ENCODE data around the gene CD37.
A peak's percentile ranks its signal among the peaks of the same experiment; 100 is the strongest.
"Not testable (repeated sequence)": the region's sequence is repeated elsewhere in the genome, so short reads cannot be mapped to it uniquely, and the experiment has no call there.

The CD37 gene

DNA sequence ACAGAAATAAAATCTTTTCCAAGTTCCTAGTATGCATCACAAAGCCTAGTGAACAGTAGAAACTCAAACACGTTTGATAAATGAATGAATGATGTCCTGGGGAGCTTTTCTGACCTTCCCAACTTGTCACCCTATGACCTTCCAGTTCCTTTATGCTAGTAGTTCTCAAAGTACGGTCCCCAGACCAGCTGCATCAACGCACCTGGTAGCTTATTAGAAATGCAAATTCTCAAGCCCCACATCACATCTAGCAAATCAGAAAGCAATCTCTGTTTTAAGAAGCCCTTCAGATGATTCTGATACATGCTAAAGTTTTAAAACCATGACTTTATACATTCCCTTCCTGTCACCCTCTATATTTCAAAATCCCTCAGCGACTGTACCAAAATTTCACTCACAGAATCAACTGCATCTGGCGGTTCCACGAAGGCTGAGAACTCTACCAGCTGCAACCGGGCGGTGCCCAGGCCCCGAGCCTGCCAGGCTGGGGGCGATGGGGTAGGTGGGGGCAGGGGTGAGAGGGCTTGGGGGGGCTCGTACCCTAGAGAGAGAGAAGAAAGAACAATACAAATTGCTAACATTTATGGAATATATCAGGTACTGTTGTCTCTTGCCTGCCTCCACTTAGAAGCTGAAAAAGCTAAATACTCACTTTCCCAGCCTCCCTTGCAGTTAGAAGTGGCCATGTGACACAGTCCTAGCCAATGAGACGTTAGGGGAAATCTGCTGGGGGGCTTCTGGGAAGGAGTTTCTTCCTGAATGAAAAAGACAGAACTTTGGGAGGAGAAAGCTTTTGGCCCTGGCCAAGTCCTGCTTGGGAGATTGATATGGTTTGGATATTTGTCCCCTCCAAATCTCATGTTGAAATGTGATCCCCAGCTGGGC, 13.3 kb downstream of the CD37 start:
- no peak for DNase-seq

DNA sequence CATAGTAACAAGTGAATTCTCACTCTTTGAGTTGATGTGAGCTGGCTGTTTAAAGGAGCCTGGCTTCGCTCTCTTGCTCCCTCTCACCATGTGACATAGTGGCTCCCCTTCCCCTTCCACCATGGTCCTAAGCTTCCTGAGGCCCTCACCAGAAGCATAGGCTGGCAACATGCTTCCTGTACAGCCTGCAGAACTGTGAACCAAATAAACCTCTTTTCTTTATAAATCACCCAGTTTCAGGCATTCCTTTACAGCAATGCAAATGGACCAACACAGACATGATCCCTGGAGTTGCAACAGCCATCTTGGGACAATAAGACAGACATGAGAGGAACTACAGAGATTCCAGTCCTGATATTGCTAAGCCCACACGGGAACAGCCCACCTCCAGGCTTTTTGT, 14.4 kb downstream of the CD37 start:
- no peak for DNase-seq

DNA sequence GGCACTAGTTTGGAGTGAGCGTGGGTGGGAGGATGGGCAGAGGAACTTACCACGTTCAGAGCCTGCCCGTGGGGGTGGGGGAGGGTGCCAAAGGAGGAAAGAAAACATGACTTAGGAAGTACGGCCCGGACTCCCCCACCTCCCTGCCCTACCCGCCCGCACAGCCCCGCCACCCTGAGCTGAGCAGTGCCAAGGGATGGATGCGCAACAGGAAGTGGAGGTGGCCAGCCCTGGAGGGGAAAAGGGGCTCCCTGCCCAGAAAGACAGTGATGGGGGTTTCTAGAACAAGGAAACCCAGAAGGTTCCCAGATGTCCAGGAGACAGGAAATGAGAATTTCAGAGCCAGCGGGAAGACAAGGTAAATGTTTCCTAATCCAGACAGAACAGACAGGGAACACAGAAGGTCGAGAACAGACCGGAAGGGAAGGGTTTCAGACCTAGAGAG, 20.7 kb downstream of the CD37 start:
- no peak for DNase-seq

GRCh38 chr19:49356382-49356781, 21.2 kb downstream of the CD37 start:
- DNase-seq: no peak

GRCh38 chr19:49357186-49357585, 22.0 kb downstream of the CD37 start:
- no peak for DNase-seq

- DNase-seq: no peak
Measured at GRCh38 chr19:49359851-49360820, 24.9 kb downstream of the CD37 start.

- DNase-seq: peak; percentile 52
Measured at GRCh38 chr19:49361438-49362047, 26.3 kb downstream of the CD37 start.

GRCh38 chr19:49362048-49362928, 27.1 kb downstream of the CD37 start, which contains the start of gene TEAD2:
TEAD2 (minus strand) TSS chr19:49362416; CDS start chr19:49360075, 2,341 bp downstream.
- DNase-seq: no peak

GRCh38 chr19:49362929-49363267, 27.7 kb downstream of the CD37 start:
- DNase-seq: no peak

GRCh38 chr19:49363268-49364082, 28.3 kb downstream of the CD37 start, which contains the start of gene DKKL1:
DKKL1 (plus strand) TSS chr19:49363877; CDS start chr19:49363999, 122 bp downstream.
- peak; percentile 95 for DNase-seq

DNA sequence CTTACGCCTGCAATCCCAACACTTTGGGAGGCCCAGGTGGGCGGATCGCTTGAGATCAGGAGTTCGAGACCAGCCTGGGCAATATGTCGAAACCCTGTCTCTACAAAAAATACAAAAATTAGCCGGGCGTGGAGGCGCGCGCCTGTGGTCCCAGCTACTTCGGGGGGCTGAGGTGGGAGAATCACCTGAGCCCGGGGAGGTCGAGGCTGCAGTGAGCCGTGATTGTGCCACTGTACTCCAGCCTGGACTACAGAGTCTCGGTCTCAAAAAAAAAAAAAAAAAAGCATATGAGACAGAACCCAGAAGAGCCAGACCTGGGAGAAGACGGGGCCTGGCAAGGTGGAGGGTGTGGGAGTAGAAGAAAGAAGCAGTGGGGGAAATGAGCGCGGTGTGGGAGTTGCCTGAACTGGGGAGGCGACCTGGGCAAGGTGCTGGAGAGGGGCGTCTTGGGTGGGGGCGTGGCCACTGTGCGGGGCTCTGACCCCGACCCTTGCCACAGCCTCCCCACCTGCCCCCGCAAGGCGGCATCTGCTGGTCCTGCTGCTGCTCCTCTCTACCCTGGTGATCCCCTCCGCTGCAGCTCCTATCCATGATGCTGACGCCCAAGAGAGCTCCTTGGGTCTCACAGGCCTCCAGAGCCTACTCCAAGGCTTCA, 29.0 kb downstream of the CD37 start:
- no peak for DNase-seq

DNA sequence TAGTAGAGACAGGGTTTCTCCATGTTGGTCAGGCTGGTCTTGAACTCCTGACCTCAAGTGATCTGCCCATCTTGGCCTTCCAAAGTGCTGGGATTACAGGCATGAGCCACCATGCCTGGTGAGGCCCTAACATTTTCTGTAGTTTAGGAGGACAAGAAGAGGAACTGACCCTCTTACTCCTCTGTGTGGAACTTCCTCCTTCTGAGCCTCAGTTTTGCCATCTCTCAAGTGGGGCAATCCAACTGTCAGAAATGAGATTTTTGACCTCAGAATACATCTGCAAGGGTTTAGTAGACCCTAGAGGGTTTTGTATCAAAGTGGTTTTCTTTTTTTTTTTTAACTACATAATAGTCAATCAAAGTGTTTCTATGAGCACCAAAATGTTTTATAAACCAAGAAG, 30.9 kb downstream of the CD37 start:
- DNase-seq: no peak

DNA sequence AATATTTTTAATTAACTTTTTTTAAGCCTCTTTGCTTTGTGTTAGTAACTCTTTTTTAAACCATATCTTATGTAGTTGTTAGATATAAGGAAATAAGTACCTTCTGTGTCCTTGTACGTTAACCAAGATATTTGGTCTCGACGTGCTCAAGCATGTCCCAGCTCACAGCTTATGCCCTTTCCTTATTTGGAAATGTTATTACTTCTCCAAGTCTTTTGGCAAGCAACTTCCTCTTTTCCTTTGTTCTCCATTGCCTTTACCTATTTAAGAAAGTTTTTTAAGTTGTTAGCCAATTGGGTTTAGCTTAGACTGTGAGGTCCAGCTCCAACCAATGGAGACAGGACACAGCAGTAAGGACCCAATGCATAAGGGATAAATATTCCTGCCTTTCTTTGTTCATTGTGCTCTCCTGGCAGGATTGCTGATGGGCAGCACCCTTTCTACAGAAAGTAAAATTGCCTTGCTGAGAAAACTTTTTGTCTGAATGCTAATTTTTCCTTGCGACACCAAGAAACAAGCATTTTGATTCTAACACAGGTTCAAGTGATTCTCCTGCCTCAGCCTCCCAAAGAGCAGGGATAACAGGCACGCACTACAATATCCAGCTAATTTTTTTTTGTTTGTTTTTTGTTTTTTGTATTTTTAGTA, 33.6 kb downstream of the CD37 start:
- no peak for DNase-seq

DNA sequence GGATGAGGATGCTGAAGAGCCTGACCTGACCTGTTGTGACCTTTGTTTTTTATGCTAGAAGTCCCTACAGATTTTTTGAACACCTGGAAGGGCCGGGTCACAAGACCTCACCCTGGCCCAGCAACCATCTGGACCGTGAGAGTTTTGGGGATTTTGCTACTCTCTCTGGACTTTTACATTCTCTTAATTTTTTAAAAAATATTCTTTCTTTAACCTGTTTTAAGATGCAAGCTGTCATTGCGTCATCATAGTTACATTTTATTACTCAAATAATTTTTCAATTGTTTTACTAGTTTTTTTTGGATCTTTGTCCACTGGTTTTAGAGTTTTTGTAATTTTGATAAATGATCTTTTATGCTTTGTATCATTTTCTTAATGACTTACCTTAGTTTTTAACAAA, 36.0 kb downstream of the CD37 start:
- DNase-seq: no peak

DNA sequence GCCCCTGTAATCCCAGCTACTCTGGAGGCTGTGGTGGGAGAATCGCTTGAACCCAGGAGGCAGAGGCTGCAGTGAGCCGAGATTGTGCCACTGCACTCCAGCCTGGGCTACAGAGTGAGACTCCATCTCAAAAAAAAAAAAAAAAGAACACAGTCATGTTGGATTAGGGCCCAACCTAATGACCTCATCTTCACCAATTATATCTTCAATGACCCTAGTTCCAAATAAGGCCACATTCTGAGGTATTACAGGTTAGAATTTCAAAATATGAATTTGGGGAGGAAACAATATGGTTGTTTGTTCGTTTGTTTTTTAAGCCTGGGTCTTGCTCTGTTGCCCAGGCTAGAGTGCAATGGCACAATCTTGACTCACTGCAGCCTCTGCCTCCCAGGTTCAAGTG, 38.0 kb downstream of the CD37 start:
- DNase-seq: not testable (repeated sequence)

DNA sequence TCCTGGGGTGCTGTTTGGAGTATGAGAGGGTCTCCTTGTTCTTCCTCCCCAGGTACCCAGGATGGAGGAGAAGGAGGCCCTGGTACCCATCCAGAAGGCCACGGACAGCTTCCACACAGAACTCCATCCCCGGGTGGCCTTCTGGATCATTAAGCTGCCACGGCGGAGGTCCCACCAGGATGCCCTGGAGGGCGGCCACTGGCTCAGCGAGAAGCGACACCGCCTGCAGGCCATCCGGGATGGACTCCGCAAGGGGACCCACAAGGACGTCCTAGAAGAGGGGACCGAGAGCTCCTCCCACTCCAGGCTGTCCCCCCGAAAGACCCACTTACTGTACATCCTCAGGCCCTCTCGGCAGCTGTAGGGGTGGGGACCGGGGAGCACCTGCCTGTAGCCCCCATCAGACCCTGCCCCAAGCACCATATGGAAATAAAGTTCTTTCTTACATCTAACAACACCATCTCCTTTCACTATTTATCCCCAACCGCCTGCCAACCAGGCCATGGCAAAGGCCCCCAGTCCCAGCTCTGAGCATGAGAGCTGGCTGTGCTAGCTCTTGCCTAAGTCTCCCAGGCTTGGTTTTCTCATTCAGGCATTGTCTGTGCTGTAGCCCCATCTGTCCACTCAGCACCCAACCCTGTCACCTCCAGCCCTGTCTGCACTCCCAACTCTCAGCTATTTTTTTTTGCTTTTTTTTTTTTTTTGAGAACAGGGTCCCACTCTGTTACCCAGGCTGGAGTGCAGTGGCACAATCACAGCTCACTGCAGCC, 39.6 kb downstream of the CD37 start:
- DNase-seq: no peak

GRCh38 chr19:49378512-49378911, 43.3 kb downstream of the CD37 start:
- no peak for DNase-seq

DNA sequence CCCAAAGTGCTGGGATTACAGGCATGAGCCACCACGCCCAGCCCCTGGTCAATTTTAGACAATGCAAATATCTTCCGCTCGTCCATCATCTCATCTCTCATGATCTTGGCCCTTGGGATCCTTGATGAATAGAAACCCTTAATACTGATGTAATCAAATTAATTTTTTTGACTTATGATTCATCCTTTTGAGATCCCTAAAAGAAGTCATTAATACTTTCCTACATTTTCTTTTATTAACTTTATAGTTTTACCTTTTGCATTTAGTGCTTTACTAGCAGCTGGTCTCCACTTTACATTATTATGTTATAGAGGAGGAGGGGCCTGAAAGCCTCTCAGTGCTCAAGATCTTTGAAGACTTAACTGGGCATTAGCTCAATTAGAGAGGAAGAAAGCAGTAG, 45.2 kb downstream of the CD37 start:
- no peak for DNase-seq

DNA sequence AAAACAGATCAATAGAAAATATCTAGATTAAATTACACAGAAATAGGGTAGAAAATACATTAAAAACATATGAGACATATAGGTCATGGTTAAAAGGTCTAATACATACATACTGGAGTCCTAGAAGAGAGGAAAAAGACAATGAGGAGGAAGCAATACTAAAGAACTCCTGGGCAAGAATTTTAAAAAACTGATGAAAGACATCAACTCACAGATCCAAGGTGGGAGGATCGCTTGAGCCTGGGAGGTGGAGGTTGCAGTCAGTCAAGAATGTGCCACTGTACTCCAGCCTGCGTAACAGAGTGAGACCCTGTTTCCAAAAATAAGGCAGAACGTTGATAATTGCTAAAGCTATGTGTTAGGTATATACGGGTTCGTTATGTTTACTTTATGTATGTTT, 47.4 kb downstream of the CD37 start:
- no peak for DNase-seq

Data from stimulated activated CD8-positive, alpha-beta memory T cell treated with anti-CD3 and anti-CD28 coated beads, Interleukin-4, amount 100 ng/mL, for 48 hours (primary cell).